Effector memory CD8-positive, alpha-beta T cell (primary cell): Measurements from ENCODE around the gene URAD.

Source experiments
- ATAC-seq: fragments of 150-1000 bp; cut with Tn5 transposase; replicated peaks from 2 replicates; pipeline ENCODE4 v1.10.0; 2021; ENCODE audit warnings: mild to moderate bottlenecking, moderate library complexity
- DNase-seq, 3 experiments: peaks; one replicate each; pipeline ENCODE4 v3.0.0; 2021
- H3K27ac Mint-ChIP-seq, 2 donors: one replicate each; pipeline ENCODE4 v1.8.0; 2022; ENCODE audit warnings: mild to moderate bottlenecking in 2 of 2, mixed read lengths in 2 of 2, moderate library complexity in 2 of 2
- H3K27me3 Mint-ChIP-seq, 2 donors: one replicate each; pipeline ENCODE4 v1.8.0; 2022; ENCODE audit warnings: mixed read lengths in 2 of 2
- H3K36me3 Mint-ChIP-seq: one replicate; pipeline ENCODE4 v1.8.0; 2022; ENCODE audit warnings: mild to moderate bottlenecking, moderate library complexity, mixed read lengths; ENCODE audit not compliant: insufficient read depth
- H3K4me1 Mint-ChIP-seq, 2 donors: one replicate each; pipeline ENCODE4 v1.8.0; 2022; ENCODE audit warnings: low read depth in 2 of 2, mixed read lengths in 2 of 2
- H3K4me3 Mint-ChIP-seq, 2 donors: one replicate each; pipeline ENCODE4 v1.8.0; 2022; ENCODE audit warnings: mild to moderate bottlenecking in 2 of 2, mixed read lengths in 2 of 2, moderate library complexity in 2 of 2
- H3K9me3 Mint-ChIP-seq, 2 donors: one replicate each; pipeline ENCODE4 v1.8.0; 2022; ENCODE audit warnings: mixed read lengths in 2 of 2

Gene URAD

GRCh38 chr13:27981006-27981708 lies 7.3 kb downstream of the URAD start:
- Mint-ChIP-seq H3K27ac (no peak overlapping the region), H3K36me3 (no peaks in the 10 kb centered on the region), H3K4me3 (peak overlapping the region; percentile 7 to 53), H3K9me3 (no peaks in the 10 kb centered on the region), H3K4me1 (peaks cover 0 to 20% of the 10 kb centered on the region in 2 donors), H3K27me3 (peaks cover 72 to 89% of the 10 kb centered on the region in 2 donors)
- ATAC-seq (no peak), DNase-seq (no peak)

- DNase-seq, result no peak
- H3K36me3 Mint-ChIP-seq, result no peaks in the 10 kb centered on the region
- ATAC-seq, result no peak
- no peaks in the 10 kb centered on the region for H3K9me3 Mint-ChIP-seq
- peaks cover 2 to 22% of the 10 kb centered on the region in 2 donors for H3K4me1 Mint-ChIP-seq
- H3K27ac Mint-ChIP-seq, result no peak overlapping the region
- peak overlapping the region; percentile 25 to 53 for H3K4me3 Mint-ChIP-seq
- H3K27me3 Mint-ChIP-seq, result peaks cover 79 to 92% of the 10 kb centered on the region in 2 donors
Measured at GRCh38 chr13:27980280-27980998, 8.1 kb downstream of the URAD start.

DNA sequence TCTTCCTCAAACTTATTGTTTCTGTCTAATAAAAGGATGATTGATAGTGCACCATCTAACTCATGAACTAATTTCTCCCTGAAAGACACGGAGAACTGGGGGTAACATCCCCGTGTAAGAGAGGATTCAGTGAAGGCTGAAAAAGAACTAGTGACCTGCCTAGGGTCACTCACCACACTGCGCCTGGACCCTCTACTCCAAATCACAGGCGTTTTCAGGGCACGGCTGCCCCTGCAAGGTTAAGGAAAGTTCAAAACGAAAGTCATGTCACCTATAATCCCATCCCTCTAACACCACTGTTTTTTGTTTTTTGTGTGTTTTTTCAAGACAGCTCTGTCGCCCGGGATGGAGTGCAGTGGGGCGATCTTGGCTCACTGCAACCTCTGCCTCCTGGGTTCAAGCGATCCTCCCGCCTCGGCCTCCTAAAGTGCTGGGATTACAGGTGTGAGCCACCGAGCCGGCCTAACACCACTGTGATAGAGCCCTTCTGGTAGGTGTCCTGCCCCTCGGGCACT lies 8.7 kb downstream of the URAD start:
- Mint-ChIP-seq H3K4me1 (peaks cover 4 to 22% of the 10 kb centered on the region in 2 donors), H3K36me3 (no peaks in the 10 kb centered on the region), H3K9me3 (no peaks in the 10 kb centered on the region), H3K27me3 (peaks cover 84 to 98% of the 10 kb centered on the region in 2 donors), H3K27ac (no peak overlapping the region), H3K4me3 (peak overlapping the region; percentile 25 to 53)
- DNase-seq, result no peak
- no peak for ATAC-seq

DNA sequence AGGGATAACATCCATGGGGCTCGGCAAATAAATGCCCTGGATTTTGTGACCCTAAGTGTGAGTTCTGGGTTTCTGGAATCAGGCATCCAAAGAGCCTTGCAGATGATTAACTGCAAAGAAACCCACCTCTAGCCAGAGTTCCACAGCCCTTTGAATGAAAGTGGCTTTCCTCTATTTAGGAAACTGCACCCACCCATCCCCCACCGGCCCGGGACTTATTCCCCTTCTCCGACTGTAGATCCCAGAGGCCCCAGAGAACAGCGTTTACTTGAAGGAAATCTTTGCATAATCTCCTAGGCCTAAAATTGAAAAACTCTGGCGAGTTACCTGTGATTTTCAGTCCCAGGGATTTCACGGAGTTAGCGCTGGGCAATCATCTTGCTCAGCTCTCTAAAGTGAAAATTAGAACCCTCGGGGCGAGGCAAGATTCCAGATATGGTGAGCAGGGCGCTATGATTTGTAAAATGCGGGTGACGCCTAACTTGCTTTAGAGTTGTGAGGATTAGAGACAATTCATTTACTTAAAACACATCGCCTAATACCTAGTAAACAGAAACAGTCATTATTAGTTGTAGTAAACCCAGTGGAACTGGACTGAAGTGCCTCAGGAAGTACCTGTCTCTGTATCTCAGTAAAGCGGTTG lies 9.4 kb downstream of the URAD start:
- DNase-seq, result no peak
- ATAC-seq, result no peak
- Mint-ChIP-seq H3K36me3 (no peaks in the 10 kb centered on the region), H3K27me3 (peaks cover 86 to 100% of the 10 kb centered on the region in 2 donors), H3K4me1 (peaks cover 4 to 22% of the 10 kb centered on the region in 2 donors), H3K4me3 (peak overlapping the region; percentile 25 to 53), H3K9me3 (no peaks in the 10 kb centered on the region), H3K27ac (no peak overlapping the region)

GRCh38 chr13:27978301-27978968 lies 10.1 kb downstream of the URAD start:
- no peaks in the 10 kb centered on the region for H3K36me3 Mint-ChIP-seq
- H3K9me3 Mint-ChIP-seq, result no peaks in the 10 kb centered on the region
- ATAC-seq (no peak), DNase-seq (no peak)
- H3K27me3 Mint-ChIP-seq, result peaks cover 86 to 100% of the 10 kb centered on the region in 2 donors
- peak overlapping the region in 1 of 2 donors; percentile 25 for H3K4me3 Mint-ChIP-seq
- peaks cover 4 to 22% of the 10 kb centered on the region in 2 donors for H3K4me1 Mint-ChIP-seq
- H3K27ac Mint-ChIP-seq, result no peak overlapping the region

GRCh38 chr13:27977476-27978300 lies 10.8 kb downstream of the URAD start:
- Mint-ChIP-seq H3K27me3 (peaks cover 82 to 100% of the 10 kb centered on the region in 2 donors), H3K4me3 (peak overlapping the region in 1 of 2 donors; percentile 37), H3K9me3 (no peaks in the 10 kb centered on the region), H3K36me3 (no peaks in the 10 kb centered on the region), H3K4me1 (peaks cover 4 to 22% of the 10 kb centered on the region in 2 donors), H3K27ac (no peak overlapping the region)
- no peak for DNase-seq
- no peak for ATAC-seq

- no peak overlapping the region for H3K4me3 Mint-ChIP-seq
- H3K4me1 Mint-ChIP-seq, result peaks cover 4 to 22% of the 10 kb centered on the region in 2 donors
- no peak overlapping the region for H3K27ac Mint-ChIP-seq
- H3K9me3 Mint-ChIP-seq, result no peaks in the 10 kb centered on the region
- no peaks in the 10 kb centered on the region for H3K36me3 Mint-ChIP-seq
- DNase-seq, result no peak
- H3K27me3 Mint-ChIP-seq, result peaks cover 72 to 100% of the 10 kb centered on the region in 2 donors
- ATAC-seq, result no peak
Measured at GRCh38 chr13:27976362-27977091, 12.0 kb downstream of the URAD start.

DNA sequence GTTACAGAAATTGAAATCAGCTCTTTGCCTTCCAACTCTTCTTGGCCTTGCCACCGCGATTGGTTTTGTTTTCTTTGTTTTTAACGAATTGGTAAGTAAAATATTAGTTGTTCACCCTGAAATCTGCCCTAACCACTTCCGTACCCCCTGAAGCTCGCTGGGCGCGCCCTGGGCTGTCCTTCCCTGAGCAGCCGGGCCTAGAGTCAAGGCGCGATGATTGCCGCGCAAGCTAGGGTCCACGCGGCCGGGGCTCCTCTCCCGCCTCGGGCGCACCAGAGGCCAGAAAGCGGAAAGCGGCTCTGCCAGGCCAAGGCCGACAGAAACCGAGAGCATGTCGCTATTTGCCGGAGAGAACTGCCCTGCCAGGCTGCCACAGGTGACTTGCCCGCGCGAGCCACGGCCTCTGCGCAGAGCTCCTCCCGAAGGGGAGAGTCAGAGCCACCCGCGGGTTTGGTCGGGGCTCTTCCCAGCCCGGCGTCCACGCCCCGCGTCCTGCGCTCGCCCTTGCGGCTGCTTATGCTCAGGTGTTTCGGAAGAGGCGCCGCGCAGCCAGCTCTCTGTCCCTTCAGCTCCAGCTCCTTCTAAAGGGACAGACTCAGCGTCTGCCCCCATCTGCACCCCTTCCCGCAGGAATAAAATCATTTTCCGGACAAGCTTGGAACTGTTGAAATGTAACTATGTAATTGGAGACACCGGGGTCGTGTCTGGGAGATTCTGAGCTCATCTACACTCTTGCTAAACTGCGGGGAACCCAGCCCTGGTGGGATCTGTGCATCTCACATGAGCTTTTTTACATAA lies 12.7 kb downstream of the URAD start:
- Mint-ChIP-seq H3K4me3 (no peak overlapping the region), H3K27ac (no peak overlapping the region), H3K9me3 (no peaks in the 10 kb centered on the region), H3K27me3 (peaks cover 72 to 100% of the 10 kb centered on the region in 2 donors), H3K36me3 (no peaks in the 10 kb centered on the region), H3K4me1 (peaks cover 4 to 18% of the 10 kb centered on the region in 2 donors)
- ATAC-seq (no peak), DNase-seq (no peak)

DNA sequence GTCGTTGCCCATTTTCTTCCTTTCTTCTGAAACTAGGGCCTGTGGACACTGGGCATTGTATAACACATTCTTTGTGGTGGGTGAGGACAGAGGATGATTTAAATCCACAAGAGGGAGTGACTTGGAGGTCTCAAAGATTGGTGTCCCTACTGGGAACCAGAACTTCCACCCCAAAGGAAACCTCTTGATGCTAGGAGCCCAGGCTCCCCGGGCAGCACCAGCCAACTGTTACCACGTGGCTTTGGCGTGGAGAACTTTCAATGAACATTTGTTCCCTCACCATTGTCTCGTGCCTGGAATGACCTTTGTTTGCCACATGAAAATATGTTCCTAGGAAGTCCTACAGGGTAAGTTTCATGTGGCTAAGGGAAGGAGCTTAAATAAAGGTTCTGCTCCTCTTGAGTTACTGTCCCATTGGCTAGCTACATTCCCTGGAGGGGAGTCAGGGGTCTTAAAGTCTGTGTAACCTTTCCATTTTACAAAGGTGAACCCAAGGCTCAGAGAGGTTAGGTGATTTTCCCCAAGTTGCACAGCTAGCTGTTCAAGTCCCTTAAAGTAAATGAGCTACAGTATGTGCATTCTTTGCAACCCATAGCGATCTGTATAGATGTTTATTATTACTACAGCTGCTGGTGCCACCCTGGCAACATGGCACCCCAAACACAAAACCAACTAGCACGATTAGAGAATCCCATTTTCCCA lies 14.4 kb downstream of the URAD start:
- ATAC-seq, result no peak
- H3K27me3 Mint-ChIP-seq, result peaks cover 74 to 100% of the 10 kb centered on the region in 2 donors
- peaks cover 6 to 13% of the 10 kb centered on the region in 2 donors for H3K4me1 Mint-ChIP-seq

GRCh38 chr13:27973291-27973690 lies 15.2 kb downstream of the URAD start:
- no peak for ATAC-seq
- no peak overlapping the region for H3K4me3 Mint-ChIP-seq

More for the DNA sequence above, 14.4 kb downstream of the URAD start:
- Mint-ChIP-seq H3K4me3 (no peak overlapping the region), H3K9me3 (no peaks in the 10 kb centered on the region), H3K27ac (no peak overlapping the region), H3K36me3 (no peaks in the 10 kb centered on the region)
- DNase-seq, result no peak

DNA sequence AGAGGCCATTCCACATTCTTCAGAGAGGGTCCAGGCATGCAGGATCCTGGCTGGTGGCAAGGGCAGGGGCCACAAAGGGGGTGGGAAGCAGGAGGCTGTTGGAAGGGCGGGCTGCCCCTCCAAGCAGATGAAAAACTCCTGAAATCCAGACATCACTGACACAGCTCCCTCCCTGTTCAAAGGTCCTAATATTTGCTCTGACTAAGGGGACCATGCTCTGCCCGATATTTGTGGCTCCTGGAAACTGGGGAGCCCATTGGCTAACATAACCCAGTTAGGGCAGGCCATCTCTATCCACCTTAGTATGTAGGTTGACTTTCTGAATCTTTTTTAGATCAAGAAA lies 16.0 kb downstream of the URAD start:
- peaks cover 70 to 99% of the 10 kb centered on the region in 2 donors for H3K27me3 Mint-ChIP-seq
- no peaks in the 10 kb centered on the region for H3K36me3 Mint-ChIP-seq
- H3K27ac Mint-ChIP-seq, result no peak overlapping the region
- no peak for ATAC-seq
- peaks cover 12 to 15% of the 10 kb centered on the region in 2 donors for H3K4me1 Mint-ChIP-seq
- no peak overlapping the region for H3K4me3 Mint-ChIP-seq
- no peak for DNase-seq
- no peaks in the 10 kb centered on the region for H3K9me3 Mint-ChIP-seq

More at GRCh38 chr13:27973291-27973690, 15.2 kb downstream of the URAD start:
- Mint-ChIP-seq H3K27me3 (peaks cover 68 to 99% of the 10 kb centered on the region in 2 donors), H3K9me3 (no peaks in the 10 kb centered on the region), H3K36me3 (no peaks in the 10 kb centered on the region), H3K27ac (no peak overlapping the region), H3K4me1 (peaks cover 7 to 12% of the 10 kb centered on the region in 2 donors)
- no peak for DNase-seq
